Esophagus squamous epithelium (tissue), 5 donors: ENCODE data around the gene PPIE. TPM values are rescaled to one million over a fixed set of nuclear protein-coding genes. Genes with fewer than 3 reads are reported as not detected.

Source experiments
- DNase-seq: peaks from one replicate; lab custom pipeline; 2025; lab: John Stamatoyannopoulos, UW
- H3K27ac ChIP-seq, 4 donors: fragments of 200-600 bp; sonication (generic); one replicate each; pipeline ENCODE4 v1.5.1; 2016 to 2019; ENCODE audit warnings: mild to moderate bottlenecking in 1 of 4
- H3K27me3 ChIP-seq, 4 donors: fragments of 200-600 bp; sonication (generic); 1 replicate in 3 of 4; 2 replicates in 1 of 4; pipeline versions ENCODE4 v1.5.1 to v1.6.0; 2017 to 2021; ENCODE audit warnings: antibody characterized with exemption in 1 of 4
- H3K36me3 ChIP-seq, 3 donors: fragments of 200-600 bp; sonication (generic); one replicate each; pipeline ENCODE4 v1.5.1; 2016 to 2019
- H3K4me1 ChIP-seq, 3 donors: fragments of 200-600 bp; sonication (generic); one replicate each; pipeline ENCODE4 v1.5.1; 2017 to 2019
- H3K4me3 ChIP-seq, 4 donors: fragments of 200-600 bp; sonication (generic); 1 replicate in 3 of 4; 2 replicates in 1 of 4; pipeline ENCODE4 v1.5.1; 2016 to 2019; ENCODE audit warnings: mild to moderate bottlenecking in 2 of 4, moderate library complexity in 1 of 4
- H3K9me3 ChIP-seq, 3 donors: fragments of 200-600 bp; sonication (generic); one replicate each; pipeline ENCODE4 v1.5.1; 2016 to 2019
- CTCF ChIP-seq, 6 experiments: fragments of 450-650 bp in 4 of 6; fragments of 200-600 bp in 2 of 6; sonication (generic) in 2 of 6; IDR thresholded peaks; one replicate each; pipeline ENCODE4 v1.5.1; 2016 to 2019; ENCODE audit warnings: antibody characterized with exemption in 6 of 6, mild to moderate bottlenecking in 4 of 6, moderate library complexity in 4 of 6
- POLR2A ChIP-seq, 4 donors: fragments of 450-650 bp; IDR thresholded peaks; one replicate each; pipeline ENCODE4 v1.6.1; 2017; ENCODE audit warnings: antibody characterized with exemption in 4 of 4, mild to moderate bottlenecking in 4 of 4, moderate library complexity in 3 of 4
- WGBS, 2 donors: methylation state at CpG; one replicate each; pipeline ENCODE4 v1.1.5; 2018; 5-methylcytosine and 5-hydroxymethylcytosine counted together
- intact Hi-C: fragments of 100-400 bp; cut with DNase I; formaldehyde crosslinking; loops from one replicate; pipeline ENCODE4 v1.15.0; 2022
- total RNA-seq, 4 donors: library from RNA; depleted of rRNA; stranded (reverse); fragments of >200 nt; gene quantifications; one replicate each; pipeline ENCODE4 v1.1.0, GENCODE V29; 2016
- donor health status: DM: yes; HTN: yes; CAD: no.

Gene PPIE
- total RNA-seq, 4 donors from 2014 or later = 13.7 to 37.1 (median 28.6) TPM

- WGBS, 2 donors = 50 to 72% methylated on average over 6 of the region's 6 CpGs
- DNase-seq = no peak
- no peaks in the 10 kb centered on the region for H3K4me1 ChIP-seq
Measured at GRCh38 chr1:39717809-39718208, 20.9 kb upstream of the PPIE start.

GRCh38 chr1:39720094-39720999 lies 18.3 kb upstream of the PPIE start:
- TF ChIP-seq CTCF (IDR thresholded peaks at IDR 0.05) = peak in 5 of 6 experiments; percentile 56 to 77 (median 73)
- no peak for TF ChIP-seq POLR2A (IDR thresholded peaks at IDR 0.05)
- no peak for DNase-seq
- WGBS, 2 donors = 38 to 39% methylated on average over 7 of the region's 7 CpGs
- Histone ChIP-seq H3K27ac (no peak overlapping the region), H3K27me3 (peaks cover 0 to 58% (median 2%) of the 10 kb centered on the region in 4 donors), H3K36me3 (no peaks in the 10 kb centered on the region), H3K9me3 (no peaks in the 10 kb centered on the region), H3K4me1 (no peaks in the 10 kb centered on the region), H3K4me3 (no peak overlapping the region)
- intact Hi-C loops = loop anchor here (5.0 to 10.0 kb wide), 2 partner anchors 68 to 116 kb away; no protein-coding TSS in a partner anchor

More at GRCh38 chr1:39717809-39718208, 20.9 kb upstream of the PPIE start:
- no peak for TF ChIP-seq POLR2A (IDR thresholded peaks at IDR 0.05)
- no peak for TF ChIP-seq CTCF (IDR thresholded peaks at IDR 0.05)
- intact Hi-C loops = no loop called here
- H3K4me3 ChIP-seq = no peak overlapping the region
- peaks cover 0 to 59% (median 2%) of the 10 kb centered on the region in 4 donors for H3K27me3 ChIP-seq
- no peaks in the 10 kb centered on the region for H3K36me3 ChIP-seq
- no peaks in the 10 kb centered on the region for H3K9me3 ChIP-seq
- no peak overlapping the region for H3K27ac ChIP-seq

DNA sequence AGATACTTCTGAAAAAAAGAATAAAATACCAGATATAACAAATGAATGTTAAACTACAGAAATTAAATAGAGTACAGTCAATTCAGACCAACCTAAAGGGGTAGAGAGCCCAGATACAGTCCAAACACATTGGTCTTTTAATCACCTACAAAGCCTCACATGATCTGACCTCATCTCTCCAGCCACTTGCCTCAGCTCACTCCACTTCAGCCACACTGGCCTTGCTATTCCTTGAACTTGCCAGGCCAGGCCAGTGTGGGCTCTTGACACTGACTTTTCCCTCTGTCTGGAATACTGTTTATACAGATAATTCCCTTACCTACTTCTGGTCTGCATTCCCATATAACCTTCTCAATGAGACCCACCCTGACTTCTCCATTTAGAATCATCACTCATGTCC lies 17.0 kb upstream of the PPIE start:
- Histone ChIP-seq H3K9me3 (no peaks in the 10 kb centered on the region), H3K27me3 (peaks cover 0 to 58% (median 2%) of the 10 kb centered on the region in 4 donors), H3K4me1 (no peaks in the 10 kb centered on the region), H3K4me3 (no peak overlapping the region), H3K36me3 (no peaks in the 10 kb centered on the region), H3K27ac (no peak overlapping the region)
- TF ChIP-seq POLR2A (IDR thresholded peaks at IDR 0.05) = no peak
- no peak for TF ChIP-seq CTCF (IDR thresholded peaks at IDR 0.05)
- intact Hi-C loops = loop anchor here (5.0 to 10.0 kb wide), 2 partner anchors 69 to 117 kb away; no protein-coding TSS in a partner anchor
- no peak for DNase-seq

DNA sequence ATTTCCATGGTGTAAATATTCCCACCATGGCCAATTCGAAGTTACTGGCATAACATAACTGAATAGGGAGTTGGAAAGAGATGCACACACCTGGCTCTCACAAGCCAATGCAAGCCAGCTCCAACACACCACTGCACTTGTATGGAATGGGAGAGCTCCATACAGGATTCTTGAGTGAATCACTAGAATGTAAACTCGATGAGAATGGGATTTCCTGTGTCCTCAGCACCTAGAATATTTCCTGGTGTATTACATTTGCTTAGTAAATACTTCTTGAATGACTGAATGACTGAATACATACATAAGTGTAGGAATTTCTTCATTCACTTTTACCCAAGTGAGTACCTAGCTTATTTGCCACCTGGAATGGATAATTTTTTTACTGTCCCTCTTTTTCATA lies 16.2 kb upstream of the PPIE start:
- Histone ChIP-seq H3K9me3 (no peaks in the 10 kb centered on the region), H3K27me3 (peaks cover 0 to 56% (median 4%) of the 10 kb centered on the region in 4 donors), H3K36me3 (no peaks in the 10 kb centered on the region), H3K4me3 (no peak overlapping the region), H3K27ac (no peak overlapping the region), H3K4me1 (no peaks in the 10 kb centered on the region)
- 6 to 13% methylated on average over 2 of the region's 2 CpGs for WGBS, 2 donors
- TF ChIP-seq CTCF (IDR thresholded peaks at IDR 0.05) (no peak), POLR2A (IDR thresholded peaks at IDR 0.05) (no peak)
- no peak for DNase-seq
- intact Hi-C loops = loop anchor here (5.0 to 10.0 kb wide), 2 partner anchors 70 to 118 kb away; no protein-coding TSS in a partner anchor

- intact Hi-C loops = loop anchor here (10.0 kb wide), 1 partner anchor 122 kb away; no protein-coding TSS in a partner anchor
- WGBS, 2 donors = 86 to 93% methylated on average over 3 of the region's 3 CpGs
- peaks cover 0 to 76% (median 6%) of the 10 kb centered on the region in 4 donors for H3K27me3 ChIP-seq
- no peaks in the 10 kb centered on the region for H3K9me3 ChIP-seq
- no peak overlapping the region for H3K4me3 ChIP-seq
- H3K36me3 ChIP-seq = no peaks in the 10 kb centered on the region
- TF ChIP-seq CTCF (IDR thresholded peaks at IDR 0.05) (no peak), POLR2A (IDR thresholded peaks at IDR 0.05) (no peak)
- no peak for DNase-seq
- no peaks in the 10 kb centered on the region for H3K4me1 ChIP-seq
- H3K27ac ChIP-seq = no peak overlapping the region
Measured at GRCh38 chr1:39726600-39726999, 12.1 kb upstream of the PPIE start.
